HG02884 (cell line): Measurements from ENCODE around the gene KLHL17.
"Not testable (repeated sequence)": the region's sequence is repeated elsewhere in the genome, so short reads cannot be mapped to it uniquely, and the experiment has no call there.

Source experiments
- ATAC-seq: cut with Tn5 transposase; IDR thresholded peaks from one replicate; pipeline ENCODE4 v1.9.1; 2021; ENCODE audit warnings: mild to moderate bottlenecking, moderate library complexity; ENCODE audit not compliant: unreplicated experiment

The KLHL17 gene

DNA sequence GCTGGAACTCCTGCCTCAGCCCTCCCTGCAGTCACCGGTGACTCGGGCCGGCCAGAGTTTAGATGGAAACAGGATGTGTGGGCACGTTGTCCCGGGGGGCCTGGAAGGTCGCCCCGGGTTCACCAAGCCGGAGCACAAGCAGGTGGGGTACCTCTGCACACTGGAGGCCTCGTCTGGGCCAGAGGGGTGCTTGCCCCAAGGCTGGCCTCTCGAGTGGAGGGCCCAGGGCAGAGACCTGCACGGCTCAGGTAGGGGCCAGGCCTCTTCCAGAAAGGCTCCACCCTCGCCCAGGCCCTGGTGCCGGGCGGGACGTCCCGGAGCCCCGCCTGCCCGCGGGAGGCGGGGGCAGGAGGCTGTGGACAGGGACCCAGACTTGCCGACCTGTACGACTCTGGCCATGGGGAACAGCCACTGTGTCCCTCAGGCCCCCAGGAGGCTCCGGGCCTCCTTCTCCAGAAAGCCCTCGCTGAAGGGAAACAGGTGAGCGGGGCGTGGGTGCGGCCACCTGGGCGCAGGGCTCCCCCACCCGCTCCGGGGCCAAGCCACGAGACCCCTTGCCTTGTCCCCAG lies 5.8 kb downstream of the KLHL17 start, which contains the start of gene PLEKHN1:
Gene PLEKHN1, plus strand, starts transcription at position 348 of the 569 bp plus-strand sequence. Its CDS starts 50 bp downstream, at position 398.
- no peak for ATAC-seq

DNA sequence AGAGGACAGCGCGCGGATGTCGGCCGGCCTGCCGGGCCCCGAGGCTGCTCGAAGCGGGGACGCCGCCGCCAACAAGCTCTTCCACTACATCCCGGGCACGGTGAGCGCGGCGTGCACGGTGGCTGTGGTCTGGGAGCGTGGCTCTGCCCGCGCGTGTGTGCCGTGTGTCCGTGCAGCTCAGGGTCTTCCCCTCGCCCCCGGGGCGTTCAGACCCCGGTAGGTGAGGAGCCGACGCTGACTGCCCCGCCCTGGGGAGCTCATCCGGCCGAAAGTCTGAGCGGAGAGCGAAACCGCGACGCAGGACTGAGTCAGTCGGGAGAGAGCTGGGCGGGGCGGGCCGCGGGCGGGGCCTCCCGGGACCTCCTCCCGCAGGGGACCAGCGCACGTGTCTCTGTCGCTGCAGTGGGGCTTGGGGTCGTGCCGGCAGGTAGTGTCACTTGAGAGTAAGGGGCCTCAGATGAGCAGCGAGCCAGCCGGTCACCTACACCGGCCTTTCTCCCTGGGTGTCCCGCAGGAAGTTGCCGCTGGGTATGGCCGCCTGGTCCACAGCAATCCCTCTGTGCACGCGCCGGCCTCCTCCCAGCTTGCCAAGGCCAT lies 6.4 kb downstream of the KLHL17 start:
- ATAC-seq, result no peak

DNA sequence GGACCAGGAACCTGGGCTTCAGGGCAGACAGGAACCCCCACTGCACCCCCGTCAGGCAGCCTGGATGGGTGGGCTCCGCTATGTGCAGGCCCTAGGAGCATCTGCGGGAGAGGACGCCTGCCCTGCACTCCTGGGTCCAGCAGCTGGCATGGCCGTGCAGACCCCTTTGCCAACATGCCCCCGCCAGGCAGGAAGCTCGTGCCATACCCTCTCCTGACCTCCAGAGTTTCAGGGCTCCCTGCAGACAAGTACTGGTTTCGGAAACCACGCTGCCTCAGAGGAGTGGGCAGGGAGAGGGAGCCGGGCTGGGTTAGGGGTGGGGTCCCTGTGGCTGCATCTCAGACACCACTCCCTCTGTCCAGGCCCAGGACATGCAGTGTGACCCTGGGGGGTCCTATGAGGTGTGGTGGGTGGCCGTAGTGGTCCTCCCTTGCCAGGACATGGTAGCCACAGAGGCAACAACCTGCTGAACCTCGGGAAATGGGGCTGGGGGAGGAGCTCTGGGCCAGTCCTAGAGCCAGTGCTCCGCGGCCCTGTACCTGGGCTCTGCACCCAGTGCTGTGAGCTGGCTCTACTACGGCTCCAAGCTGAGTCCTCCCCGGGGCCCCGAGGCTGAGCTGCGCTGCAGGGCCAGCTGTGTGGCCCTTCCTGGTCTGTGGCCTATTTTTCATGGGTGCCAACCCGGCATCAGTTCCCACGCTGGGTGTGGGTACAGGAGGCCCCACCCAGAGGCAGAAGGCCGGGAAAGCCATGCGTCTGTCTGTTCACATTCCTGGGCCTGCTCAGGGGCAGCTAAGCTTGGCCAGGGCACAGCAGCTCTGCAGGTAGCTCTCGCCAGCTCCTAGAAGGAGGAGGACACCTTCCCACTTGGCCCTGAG lies 7.3 kb downstream of the KLHL17 start:
- no peak for ATAC-seq

DNA sequence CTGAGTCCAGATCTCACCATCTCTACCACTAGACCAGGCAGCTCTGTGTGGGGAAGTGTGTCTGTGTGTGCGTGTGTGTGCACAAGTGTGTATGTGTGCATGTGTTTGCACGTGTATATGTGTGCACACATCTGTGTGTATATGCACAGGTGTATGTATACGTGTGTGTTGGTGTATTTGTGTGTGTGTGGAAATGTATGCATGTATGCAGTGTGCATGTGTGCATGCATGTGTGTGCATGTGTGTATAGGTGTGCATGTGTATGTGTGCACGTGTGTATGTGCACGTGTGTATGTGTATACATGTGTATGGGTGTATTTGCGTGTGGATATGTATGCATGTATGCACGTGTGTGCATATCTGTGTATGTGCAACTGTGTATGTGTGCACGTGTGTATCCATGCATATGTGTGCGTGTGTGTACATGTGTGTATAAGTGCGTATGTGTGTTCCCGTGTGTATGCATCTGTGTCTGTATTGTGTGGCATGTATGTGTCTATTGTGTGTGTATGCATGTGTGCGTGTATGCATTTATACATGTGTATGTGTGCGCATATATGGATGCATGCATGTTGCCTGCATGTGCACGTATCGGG lies 9.0 kb downstream of the KLHL17 start:
- no peak for ATAC-seq

DNA sequence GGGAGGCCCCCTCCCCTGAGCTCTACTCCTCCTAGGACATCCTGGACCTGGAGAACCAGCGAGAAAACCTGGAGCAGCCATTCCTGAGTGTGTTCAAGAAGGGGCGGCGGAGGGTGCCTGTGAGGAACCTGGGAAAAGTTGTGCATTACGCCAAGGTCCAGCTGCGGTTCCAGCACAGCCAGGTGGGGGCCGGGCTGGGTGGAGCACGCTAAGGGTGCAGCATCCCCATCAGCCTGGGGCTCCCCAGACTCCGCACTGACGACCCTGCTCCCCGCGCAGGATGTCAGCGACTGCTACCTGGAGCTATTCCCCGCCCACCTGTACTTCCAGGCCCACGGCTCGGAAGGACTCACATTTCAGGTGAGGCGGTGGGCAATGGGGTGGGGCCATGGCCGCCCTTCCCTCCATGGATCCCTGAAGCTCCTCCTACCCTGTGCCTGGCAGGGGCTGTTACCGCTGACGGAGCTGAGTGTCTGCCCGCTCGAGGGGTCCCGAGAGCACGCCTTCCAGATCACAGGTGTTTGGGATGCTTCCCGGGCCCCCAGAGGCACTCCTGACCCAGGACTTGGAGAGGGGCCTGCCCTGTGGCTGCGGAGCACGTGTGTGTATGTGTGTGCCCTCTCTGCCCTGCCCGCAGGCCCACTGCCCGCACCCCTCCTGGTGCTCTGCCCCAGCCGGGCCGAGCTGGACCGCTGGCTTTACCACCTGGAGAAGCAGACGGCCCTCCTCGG lies 10.0 kb downstream of the KLHL17 start:
- no peak for ATAC-seq

DNA sequence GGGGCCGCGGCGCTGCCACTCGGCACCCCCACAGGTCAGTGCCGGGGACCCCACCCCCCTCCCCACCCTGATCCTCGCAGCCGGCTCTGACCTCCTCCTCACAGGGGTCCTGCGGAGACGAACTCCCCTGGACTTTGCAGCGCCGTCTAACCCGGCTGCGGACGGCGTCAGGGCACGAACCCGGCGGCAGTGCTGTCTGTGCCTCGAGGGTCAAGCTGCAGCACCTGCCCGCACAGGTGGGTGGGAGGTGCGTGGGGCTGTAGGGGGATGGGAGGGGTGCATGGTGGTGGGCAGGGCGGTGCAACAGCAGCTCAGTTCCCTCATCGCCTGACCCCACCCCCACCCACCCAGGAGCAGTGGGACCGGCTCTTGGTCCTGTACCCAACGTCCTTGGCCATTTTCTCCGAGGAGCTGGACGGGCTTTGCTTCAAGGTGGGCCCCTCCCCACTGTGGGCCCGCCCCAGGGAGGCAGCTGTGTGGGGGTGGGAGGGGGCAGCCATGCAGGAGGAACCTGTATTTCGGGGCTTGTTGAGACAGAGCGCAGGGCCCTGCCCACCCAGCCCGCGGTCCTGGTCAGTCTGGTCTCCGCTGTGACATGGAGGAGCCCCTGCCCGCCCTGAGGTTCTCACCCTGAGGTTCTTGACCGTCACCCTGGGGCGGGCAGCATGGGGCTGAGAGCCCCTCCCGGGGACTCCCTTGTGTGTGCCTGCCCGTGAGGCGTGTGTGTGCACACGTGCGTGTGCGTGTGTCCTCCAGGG lies 10.8 kb downstream of the KLHL17 start:
- ATAC-seq, result no peak

DNA sequence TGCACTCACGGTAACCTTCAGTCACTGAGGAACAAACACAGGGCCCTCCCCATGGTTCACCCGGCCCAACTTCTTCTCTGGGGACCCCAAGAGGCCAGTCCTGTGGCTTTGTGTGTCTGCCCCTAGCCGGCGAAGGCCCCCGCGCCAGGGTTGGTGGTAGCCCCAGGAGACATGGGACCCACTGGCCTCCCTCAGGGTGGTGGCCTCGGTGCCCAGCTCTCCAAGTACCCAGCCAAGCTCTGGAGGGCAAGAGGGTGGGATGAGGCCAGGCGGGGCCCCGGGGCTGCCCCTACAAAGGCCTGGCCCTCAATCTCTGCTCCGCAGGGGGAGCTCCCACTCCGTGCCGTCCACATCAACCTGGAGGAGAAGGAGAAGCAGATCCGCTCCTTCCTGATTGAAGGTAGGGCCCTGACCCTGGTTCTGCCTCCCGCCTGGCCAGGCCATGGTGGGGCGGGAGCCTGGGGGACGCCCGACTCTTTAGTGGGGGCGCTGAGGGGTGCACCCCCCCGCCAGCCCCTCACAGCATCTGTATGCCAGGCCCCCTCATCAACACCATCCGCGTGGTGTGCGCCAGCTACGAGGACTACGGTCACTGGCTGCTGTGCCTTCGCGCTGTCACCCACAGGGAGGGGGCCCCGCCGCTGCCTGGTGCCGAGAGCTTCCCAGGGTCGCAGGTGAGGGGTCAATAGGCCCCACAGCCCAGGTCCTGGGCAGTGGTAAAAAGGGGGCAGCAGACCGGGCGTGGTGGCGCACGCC lies 11.5 kb downstream of the KLHL17 start:
- ATAC-seq, result no peak

DNA sequence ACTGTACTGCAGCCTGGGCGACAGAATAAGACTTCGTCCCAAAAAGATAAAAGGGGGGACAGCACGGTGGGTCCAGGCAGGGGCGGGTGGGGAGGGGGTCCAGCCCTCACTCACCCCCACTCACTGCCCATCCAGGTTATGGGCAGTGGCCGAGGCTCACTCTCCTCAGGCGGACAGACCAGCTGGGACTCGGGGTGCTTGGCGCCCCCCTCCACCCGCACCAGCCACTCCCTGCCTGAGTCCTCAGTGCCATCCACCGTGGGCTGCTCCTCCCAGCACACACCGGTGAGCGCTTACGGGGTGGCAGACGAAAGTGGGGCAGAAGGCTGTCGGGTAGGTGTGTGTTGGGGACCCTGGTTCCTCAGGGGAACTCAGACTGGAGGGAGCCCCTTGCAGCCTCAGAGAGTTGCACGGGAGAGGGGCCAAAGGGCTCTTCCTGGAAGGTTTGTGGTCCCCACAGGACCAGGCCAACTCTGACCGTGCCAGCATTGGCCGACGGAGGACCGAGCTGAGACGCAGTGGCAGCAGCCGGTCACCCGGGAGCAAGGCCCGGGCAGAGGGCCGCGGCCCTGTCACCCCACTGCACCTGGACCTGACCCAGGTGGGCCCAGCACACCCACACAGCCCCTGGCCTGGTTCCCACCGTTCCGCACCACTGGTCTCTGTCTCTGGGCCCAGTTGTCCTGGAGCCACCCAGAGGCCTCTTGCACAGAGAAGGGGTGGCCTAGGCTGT lies 12.5 kb downstream of the KLHL17 start:
- no peak for ATAC-seq

DNA sequence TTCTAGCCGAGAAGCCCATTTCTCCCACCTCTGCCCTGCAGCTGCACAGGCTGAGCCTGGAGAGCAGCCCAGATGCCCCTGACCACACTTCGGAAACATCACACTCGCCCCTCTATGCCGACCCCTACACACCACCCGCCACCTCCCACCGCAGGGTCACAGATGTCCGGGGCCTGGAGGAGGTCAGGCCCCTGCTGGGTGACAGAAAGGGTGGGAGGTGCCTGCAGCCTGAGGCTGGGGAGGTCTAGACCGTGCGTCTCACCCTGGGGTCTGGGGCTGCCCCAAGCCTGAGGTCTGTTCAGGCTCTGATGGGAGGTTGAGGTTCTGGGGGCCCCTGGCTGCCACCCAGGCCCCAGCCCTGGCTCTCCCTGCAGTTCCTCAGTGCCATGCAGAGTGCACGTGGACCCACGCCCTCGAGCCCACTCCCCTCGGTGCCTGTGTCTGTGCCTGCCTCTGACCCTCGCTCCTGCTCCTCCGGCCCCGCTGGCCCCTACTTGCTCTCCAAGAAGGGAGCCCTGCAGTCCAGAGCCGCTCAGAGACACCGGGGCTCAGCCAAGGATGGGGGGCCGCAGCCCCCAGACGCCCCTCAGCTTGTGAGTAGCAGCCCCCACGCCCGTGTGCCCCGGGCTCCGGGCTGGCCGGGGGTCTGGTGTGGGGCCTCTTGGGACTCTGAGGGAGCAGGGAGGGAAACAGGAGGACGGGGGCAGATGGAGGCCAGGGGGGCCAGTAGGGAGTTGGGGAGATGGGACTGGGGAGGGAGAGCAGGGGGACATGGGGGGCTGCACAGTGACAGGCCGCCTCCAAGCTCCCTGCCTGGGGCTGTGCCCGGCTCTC lies 13.3 kb downstream of the KLHL17 start:
- no peak for ATAC-seq

DNA sequence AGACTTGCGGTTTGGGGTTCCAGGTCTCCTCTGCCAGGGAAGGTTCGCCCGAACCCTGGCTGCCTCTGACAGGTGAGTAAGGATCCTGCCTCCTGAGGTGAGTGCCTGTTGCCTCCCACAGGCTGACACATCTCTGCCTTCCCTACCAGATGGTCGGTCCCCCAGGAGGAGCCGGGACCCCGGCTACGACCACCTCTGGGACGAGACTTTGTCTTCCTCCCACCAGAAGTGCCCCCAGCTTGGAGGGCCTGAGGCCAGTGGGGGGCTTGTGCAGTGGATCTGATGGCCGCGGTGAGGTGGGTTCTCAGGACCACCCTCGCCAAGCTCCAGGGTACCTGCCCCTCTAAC lies 13.9 kb downstream of the KLHL17 start:
- no peak for ATAC-seq

DNA sequence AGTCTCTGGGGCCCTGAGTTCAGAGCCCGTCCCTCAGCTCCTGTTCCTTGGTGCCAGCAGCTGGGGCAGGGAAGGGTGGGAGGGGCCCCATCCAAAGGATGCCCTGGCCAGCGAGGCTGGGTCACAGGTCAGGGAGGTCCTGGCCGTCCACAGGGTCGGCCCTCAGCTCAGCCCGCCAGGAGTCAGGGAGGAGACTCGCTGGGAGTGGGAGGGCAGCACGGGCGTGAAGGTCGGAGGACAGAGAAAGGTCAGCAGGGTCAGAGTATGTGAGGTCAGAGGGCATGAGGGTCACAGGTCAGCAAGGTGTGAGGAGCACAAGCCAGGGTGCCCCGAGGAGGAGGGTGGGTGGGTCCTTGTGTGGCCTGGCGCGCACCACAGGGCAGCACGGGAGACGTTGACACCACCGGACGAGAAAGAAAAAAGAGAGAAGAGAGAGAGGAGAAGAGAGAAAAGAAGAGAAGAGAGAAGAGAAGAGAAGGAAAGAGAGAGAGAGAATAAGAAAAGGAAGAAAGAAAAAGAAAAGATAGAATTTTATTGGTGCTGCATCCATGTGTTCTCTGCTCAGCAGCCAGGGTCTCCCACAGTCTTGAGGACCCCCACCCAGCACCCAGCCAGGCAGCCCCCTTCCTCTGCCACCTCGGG lies 14.4 kb downstream of the KLHL17 start:
- no peak for ATAC-seq

DNA sequence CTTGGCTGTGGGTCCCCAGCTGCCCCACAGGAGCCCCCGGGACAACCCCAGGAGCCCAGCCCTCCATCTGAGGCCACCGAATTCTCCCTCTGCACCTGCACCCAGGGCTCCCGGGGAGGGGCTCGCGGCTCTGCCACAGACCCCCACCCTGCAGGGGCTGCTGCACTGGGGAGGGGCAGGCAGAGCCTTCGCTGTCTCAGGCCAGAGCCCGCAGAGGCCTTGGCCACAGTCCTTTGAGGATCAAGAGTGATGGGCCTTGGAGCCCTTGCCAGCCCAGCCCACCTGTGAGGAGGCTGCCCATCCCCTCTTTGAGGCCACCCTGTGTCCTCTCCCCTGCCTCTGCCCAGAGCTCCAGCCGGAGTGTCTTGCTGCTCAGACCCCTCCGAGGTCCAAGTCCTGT lies 15.0 kb downstream of the KLHL17 start:
- no peak for ATAC-seq

DNA sequence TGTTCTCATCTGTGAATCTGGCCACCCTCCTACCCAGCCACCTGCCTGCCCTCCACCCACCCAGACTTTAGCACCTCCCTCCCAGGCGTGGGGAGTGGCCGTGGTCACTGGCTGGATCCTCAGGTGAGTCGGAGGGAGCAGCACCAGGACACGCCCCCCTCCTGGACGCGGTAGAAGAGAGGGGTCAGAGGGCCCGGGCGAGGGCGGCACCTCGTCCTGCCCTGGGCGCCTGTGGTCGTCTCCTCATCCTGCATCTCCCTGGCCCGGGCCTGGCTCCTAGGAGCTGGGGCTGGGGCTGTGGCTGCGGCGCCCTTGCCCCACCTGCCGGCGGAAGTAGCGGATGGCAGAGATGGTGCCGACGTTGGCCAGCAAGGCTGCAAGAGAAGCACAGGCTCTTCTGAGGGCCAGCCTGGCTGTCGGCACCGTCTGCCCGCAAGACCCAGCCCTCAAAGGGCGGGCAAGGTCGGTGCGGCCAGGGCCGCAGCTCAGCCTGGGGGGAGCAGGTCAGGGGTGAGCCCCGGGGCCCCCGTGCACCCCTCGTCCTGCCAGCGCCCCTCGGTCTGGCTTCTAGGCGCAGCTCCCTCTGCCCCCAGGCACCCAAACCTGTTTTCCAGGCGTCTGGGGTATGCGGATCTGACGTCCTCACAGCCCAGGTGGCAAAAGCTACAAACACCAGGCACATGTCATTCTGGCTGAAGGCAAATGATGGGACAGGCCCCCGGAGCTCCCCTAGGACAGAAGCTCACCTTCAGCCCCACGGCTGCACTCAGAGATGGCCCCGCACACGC lies 15.7 kb downstream of the KLHL17 start:
- ATAC-seq, result no peak

DNA sequence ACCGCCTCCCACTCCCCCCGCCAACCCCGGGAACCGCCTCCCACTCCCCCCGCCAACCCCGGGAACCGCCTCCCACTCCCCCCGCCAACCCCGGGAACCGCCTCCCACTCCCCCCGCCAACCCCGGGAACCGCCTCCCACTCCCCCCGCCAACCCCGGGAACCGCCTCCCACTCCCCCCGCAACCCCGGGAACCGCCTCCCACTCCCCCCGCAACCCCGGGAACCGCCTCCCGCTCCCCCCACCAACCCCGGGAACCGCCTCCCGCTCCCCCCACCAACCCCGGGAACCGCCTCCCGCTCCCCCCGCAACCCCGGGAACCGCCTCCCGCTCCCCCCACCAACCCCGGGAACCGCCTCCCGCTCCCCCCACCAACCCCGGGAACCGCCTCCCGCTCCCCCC lies 16.4 kb downstream of the KLHL17 start:
- ATAC-seq, result not testable (repeated sequence)

DNA sequence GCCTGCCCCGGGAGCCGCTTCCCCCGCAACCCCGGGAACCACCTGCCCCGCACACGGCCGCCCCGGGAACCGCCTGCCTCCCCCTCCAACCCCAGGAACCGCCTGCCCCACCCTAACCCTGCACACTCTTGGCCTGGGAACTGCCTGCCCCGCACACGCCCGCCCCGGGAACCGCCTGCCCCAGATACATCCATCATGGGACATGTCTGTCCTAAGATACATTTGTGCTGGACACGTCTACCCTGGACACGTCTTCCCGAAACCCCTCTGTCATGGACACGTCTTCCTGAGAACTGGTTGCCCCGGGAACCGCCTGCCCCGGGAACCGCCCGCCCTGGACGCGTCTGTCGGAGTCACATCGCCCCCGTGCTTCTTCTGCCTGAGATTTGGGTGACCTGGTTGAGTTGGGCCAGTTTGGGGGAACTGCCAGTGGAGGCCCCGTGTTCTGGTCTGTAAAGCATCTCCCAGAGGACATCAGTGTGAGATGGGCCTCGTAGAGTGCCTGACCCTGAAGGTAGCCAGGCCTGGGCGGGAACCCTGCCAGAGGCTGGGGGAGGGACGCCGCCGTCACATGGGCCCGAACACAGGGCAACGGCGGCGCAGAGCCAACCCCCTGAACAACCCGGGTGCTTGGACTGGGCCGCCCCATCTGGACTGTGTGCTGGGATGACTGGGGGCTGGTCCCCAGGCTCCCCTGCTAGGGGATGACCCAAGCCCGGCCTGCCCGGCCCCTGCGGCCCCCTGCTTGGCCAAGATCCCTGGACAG lies 17.9 kb downstream of the KLHL17 start:
- ATAC-seq, result no peak
